NCI-H2107 treated with DMSO at 0.1 percent for 48 hours (cell line): ENCODE measurements around the gene TTLL5.
"Not testable (repeated sequence)": the region's sequence is repeated elsewhere in the genome, so short reads cannot be mapped to it uniquely, and the experiment has no call there.

Source experiments
- DNase-seq: peaks from one replicate; lab custom pipeline; 2025; ENCODE audit not compliant: unreplicated experiment; lab: John Stamatoyannopoulos, UW

The TTLL5 gene

GRCh38 chr14:75648066-75648838, 12.8 kb upstream of the TTLL5 start:
- DNase-seq: no peak

- DNase-seq: no peak
These were observed 11.7 kb upstream of the TTLL5 start for GRCh38 chr14:75649337-75649736.

DNA sequence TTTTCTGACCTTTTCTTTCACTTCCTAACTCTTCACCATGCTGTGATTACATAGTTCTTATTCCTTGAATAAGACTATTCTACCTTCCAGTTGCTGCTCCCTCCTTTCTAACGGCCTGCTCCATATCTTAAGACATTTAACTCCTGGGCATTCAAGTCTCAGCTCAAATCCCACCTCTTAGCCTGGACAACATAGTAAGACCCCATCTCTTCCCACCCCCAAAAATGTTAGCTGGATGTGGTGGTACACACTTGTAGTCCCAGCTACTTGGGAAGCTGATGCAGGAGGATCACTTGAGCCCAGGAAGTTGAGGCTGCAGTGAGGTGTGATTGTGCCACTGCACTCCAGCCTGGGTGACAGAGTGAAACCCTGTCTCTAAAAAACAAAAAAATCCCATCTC, 11.3 kb upstream of the TTLL5 start:
- DNase-seq: no peak

DNA sequence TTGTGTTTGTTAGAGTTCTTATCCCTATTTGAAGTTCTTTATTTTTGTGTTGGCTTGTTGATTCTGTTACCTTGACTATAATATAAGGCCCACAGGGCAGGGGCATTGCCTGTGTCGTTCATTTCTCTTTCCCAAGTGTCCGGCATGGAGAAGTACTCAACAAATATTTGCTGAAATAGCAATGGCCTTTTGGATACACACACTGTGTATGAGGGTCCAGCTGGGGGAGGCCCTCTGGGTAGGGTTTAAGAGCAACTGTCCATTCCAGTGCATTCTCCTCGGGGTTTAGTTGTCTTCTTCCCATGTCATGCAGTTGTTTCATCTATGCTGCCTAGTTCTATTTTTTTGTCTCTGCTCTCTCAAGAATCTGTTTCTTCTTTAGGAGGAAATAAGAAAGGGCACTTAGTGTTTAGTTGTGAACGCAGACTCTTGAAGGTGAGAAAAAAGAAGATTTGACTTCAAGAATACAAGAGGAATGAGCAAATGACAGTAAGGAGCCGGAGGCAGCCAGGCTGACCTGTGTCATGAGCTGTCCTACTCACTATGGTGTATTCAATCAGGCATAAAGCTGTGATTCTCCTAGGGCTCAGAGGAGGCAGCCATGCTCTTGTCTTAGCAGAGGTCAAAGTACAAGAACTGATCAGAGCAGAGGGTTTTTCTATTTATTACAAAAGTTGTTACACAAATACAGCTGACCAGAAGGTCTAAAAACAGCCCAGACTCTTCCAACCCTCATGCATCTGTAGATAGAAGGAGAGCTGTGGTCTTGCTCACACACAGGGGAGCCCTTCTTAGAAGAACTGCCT, 10.6 kb upstream of the TTLL5 start:
- no peak for DNase-seq

GRCh38 chr14:75653563-75653962, 7.5 kb upstream of the TTLL5 start:
- DNase-seq: no peak

- DNase-seq: peak; percentile 83
These were observed 6.8 kb upstream of the TTLL5 start for GRCh38 chr14:75654127-75654732.

GRCh38 chr14:75655235-75655634, 5.8 kb upstream of the TTLL5 start:
- no peak for DNase-seq

DNA sequence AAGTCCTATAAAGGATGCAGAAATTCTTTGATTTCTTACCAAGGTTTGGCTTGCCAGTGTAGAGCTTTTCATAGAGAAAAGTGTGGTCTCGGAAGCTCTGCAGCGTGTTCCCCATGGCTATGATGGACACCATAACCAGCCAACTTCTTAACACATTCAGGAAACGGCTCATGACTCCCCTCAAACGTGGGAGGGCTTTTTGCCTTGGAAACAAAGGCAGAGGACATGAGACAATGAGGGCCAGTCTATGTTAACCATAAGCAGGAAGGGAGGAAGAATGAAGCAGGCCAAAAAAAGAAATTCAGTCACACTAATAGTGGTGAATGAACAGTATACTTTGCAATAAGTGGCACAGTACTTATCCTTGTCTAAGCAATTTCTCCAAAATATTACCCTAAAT, 3.7 kb upstream of the TTLL5 start:
- no peak for DNase-seq

GRCh38 chr14:75658957-75659356, 2.1 kb upstream of the TTLL5 start:
- no peak for DNase-seq

- no peak for DNase-seq
These were observed 812 bp upstream of the TTLL5 start for GRCh38 chr14:75660238-75660629.

- no peak for DNase-seq
These were observed 411 bp downstream of the TTLL5 start for GRCh38 chr14:75661499-75661814.

DNA sequence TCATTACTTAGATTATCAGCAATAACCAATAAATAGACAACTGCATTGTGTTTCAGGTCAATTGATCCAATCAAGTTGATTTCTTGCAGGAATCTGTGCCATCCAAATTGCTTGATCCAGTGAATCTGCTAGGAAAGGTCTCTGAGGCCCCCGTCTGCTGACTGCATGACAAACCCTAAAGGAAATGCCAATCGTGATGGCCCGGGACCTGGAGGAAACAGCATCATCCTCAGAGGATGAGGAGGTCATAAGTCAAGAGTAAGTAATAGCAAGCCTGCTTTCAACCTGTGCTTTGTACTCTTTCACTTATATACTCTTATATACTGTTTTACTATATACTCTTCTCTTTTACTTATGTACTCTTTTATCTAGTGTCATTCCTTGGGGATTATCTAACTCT, 1.9 kb downstream of the TTLL5 start:
- DNase-seq: no peak

- DNase-seq: no peak
These were observed 6.2 kb downstream of the TTLL5 start for GRCh38 chr14:75667099-75667765.

- no peak for DNase-seq
These were observed 11.7 kb downstream of the TTLL5 start for GRCh38 chr14:75672605-75673192.

- DNase-seq: no peak
These were observed 12.4 kb downstream of the TTLL5 start for GRCh38 chr14:75673345-75674035.

DNA sequence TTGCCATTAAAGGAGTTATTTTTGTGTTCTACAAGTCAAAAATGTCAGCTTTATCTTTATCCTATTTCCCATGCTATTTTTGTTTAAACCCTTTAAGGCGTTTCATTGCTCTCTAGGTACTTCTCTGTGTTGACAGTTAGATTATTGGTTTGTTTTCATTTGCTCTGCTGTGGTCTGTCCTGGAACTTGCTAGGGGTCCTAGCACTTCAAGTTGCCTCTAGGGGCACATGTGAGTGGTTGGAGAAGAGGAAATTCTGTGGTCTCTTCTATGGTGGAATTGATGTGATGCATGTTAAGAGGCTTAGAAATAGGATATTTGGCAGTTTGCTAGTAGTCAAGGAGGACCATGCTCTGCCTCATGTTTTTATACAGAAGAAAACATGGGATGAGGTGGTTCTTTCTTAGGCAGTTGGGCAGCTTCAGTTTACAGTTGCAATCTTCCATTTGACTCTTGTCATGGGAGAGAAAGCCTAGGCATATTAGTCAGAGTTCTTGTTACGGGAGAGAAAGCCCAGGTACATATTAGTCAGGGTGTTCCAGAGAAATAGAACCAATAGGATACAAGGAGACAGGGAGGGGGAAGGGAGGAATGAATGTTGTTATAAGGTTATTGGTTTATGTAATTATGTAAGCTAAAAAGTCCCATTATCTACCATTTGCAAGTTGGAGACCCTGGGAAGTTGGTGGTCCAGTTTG, 14.4 kb downstream of the TTLL5 start:
- DNase-seq: no peak

DNA sequence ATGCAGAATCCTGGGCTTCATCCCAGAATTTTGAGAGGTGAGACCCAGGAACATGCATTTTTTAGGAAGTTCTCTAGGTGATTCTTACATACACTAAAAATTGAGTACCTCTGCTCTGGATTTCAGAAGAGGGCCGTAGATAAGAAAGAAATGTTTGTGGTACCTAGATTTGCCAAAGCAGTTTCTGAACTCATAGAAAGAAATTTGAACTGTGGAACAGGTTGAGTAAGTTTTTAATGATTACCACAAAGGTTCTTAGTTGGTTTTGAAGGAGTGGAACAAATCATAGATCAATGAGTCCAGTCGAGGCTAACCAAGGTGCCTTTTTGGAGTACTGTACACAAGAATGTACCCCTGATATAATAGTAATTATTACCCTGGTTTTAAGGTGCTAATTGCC, 24.9 kb downstream of the TTLL5 start:
- DNase-seq: no peak

DNA sequence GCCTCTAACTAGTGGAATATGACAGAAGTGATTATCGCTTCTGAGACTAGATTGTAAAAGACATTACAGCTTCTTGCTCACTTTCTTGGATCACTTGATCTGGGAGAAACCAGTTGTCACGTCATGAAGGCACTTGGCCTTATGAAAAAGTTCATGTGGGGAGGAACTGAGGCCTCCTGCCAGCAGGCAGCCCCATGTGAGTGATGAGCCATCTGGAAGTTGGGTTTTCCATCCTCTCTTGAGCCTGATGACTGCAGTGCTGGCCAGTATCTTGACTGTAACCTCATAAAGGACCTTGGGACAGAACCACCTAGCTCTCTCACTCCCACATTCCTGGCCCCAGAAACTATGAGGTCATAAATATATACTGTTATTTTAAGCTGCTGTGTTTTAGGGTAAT, 28.0 kb downstream of the TTLL5 start:
- no peak for DNase-seq

GRCh38 chr14:75690010-75690409, 29.0 kb downstream of the TTLL5 start:
- no peak for DNase-seq

DNA sequence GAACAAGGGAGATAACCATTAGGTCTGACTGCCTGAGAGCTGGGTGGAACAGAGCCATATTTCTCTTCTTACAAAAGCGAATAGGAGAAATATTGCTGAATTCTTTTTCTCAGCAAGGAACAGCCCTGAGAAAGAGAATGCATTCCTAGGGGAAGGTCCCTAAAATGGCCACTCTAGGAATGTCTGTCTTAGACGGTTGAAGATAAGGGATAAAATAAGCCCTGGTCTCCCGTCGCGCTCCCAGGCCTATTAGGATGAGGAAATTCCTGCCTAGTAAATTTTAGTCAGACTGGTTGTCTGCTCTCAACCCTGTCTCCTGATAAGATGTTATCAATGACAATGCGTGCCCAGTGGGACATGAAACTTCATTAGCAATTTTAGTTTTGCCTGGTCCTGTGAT, 34.0 kb downstream of the TTLL5 start:
- DNase-seq: not testable (repeated sequence)
